Measurements from ENCODE around the gene RAB9A. TPM values are rescaled to one million over a fixed set of nuclear protein-coding genes. Genes with fewer than 3 reads are reported as not detected.

The RAB9A gene
- total and polyA plus RNA-seq, 4 donors: 21.2 to 38.4 (median 22.8) TPM

DNA sequence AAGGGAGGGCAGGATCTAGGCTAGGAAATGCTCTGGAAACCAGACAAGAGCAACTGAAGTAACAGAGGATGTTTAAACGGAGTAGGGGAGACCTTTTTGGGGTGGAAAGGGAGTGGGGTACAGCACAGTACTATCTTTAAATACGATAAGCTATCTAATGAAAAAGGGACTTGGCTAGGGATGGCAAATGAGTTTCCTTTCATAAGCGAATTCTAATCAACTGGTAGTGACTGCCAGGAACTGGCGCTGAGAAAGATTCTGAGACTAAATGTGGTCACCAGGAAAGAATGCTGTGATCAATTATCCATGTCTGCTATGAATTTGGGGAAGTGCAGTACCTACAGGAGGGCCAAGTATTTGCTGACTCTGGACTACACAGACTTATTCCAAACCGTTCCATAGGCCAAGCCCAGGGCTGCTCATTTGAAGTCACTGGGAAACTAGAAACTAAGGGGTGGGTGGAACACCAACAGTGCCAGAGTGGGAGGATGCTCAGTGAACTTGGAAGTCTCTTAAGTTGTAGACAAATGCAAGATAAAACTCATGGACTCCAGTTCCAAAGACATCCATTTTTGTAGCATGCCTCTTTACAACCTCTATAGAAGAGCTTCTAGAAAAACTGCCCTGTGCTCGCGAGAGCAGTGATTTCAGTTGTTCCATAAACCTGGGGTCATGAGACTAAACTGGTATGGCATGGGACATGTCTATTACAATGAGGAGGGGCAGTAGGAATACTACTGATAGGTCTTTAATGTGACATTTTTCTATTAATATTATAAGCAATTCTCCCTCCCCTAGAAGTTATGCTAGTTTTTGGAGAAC, 43.5 kb downstream of the RAB9A start:
- peaks cover 0 to 7% (median 0%) of the 10 kb centered on the region in 5 donors for H3K4me1 ChIP-seq (ENCODE audit: control insufficient read depth in 5 of 5, insufficient read depth in 5 of 5, low read length in 5 of 5)
- H3K9ac ChIP-seq (ENCODE audit: insufficient read depth in 1 of 2, low read length in 2 of 2): peak overlapping the region in 1 of 2 donors; percentile 8
- no peak overlapping the region for H3K4me3 ChIP-seq
- H3K36me3 ChIP-seq (ENCODE audit: control insufficient read depth in 4 of 4, insufficient read depth in 4 of 4, low read length in 4 of 4): peaks cover 0 to 3% (median 0%) of the 10 kb centered on the region in 4 donors
- H3K9me3 ChIP-seq (ENCODE audit: control insufficient read depth in 4 of 4, insufficient read depth in 3 of 4, low read length in 3 of 4): no peaks in the 10 kb centered on the region
- ATAC-seq (ENCODE audit: insufficient read depth, low FRiP score): no peak
- peaks cover 0 to 12% (median 3%) of the 10 kb centered on the region in 3 donors for H3K27me3 ChIP-seq (ENCODE audit: control insufficient read depth in 3 of 3, insufficient read depth in 3 of 3, low read length in 2 of 3)
- DNase-seq: no peak
- WGBS, 2 donors: 75 to 84% methylated on average over 7 of the region's 7 CpGs
- TF ChIP-seq, protein P1, sequence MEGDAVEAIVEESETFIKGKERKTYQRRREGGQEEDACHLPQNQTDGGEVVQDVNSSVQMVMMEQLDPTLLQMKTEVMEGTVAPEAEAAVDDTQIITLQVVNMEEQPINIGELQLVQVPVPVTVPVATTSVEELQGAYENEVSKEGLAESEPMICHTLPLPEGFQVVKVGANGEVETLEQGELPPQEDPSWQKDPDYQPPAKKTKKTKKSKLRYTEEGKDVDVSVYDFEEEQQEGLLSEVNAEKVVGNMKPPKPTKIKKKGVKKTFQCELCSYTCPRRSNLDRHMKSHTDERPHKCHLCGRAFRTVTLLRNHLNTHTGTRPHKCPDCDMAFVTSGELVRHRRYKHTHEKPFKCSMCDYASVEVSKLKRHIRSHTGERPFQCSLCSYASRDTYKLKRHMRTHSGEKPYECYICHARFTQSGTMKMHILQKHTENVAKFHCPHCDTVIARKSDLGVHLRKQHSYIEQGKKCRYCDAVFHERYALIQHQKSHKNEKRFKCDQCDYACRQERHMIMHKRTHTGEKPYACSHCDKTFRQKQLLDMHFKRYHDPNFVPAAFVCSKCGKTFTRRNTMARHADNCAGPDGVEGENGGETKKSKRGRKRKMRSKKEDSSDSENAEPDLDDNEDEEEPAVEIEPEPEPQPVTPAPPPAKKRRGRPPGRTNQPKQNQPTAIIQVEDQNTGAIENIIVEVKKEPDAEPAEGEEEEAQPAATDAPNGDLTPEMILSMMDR (IDR thresholded peaks at IDR 0.05; ENCODE audit: control extremely low read depth, extremely low read depth): no peak
- H3K27ac ChIP-seq (ENCODE audit: low read depth in 1 of 2, low read length in 1 of 2): no peak overlapping the region

DNA sequence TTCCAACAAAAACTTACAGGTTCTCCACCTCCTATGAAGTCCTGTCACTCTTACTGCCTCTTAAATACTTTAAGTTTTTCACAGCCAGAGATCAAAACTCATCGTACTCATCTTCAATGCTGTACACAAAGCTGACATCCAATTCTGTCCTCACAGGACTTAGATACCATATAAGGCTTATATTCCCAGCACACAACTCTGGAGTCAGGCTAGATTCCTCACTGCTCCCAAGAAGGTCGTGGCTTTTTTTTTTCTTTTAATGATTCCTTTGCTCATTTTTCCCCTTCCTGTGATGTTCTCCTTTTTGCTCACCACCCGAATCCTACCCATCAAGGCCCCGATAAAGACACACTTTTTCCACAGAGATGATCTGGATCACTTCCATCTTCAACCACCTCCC, 44.6 kb downstream of the RAB9A start:
- peak in 1 of 3 donors; percentile 14 for DNase-seq
- H3K27ac ChIP-seq (ENCODE audit: low read depth in 1 of 2, low read length in 1 of 2): peak overlapping the region in 1 of 2 donors; percentile 93
- peaks cover 0 to 7% (median 0%) of the 10 kb centered on the region in 5 donors for H3K4me1 ChIP-seq (ENCODE audit: control insufficient read depth in 5 of 5, insufficient read depth in 5 of 5, low read length in 5 of 5)

DNA sequence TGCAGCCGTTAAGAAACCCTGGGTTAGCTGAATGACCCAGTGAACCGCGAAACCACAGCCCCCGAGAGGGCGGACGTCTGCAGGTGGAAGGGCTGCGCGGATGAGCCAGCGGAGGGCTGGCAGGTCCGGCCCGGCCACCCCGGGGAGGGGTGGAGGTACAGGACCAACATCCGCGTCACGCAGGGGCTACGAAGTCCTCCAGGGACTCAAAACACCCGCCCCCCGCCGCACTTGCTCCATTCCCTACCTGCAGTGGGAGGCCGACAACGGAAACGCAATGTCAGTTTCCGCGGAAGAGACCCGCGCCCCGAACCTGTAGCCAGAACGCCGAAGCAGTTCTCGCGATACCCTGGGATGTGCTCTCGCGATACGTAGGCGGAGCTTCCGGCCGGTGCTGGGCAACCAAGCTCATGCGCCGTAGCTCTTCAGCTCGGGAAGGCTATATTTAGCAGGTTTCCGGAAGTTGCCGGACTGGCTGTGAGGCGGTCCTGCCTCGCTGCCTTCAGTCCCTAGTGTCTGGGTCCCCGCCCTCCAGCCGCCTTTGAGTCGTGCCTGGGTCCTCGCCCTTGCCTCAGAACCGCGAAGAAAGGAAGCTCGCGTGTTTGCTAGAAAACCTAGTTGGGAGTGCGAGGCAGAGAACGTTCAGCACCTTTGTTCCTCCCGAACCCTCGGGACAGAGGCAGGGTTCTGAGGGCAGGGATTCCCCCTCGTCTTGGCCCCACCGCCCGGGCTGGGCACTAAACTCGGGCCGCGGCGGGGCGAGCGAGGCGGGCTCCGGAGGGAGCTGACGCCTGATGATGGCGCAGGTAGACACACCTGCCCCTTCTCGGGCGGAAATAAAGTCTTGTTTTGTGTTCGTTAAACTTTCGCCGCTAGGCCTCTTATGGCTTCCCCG, 45.6 kb downstream of the RAB9A start, which contains the start of the genes OFD1 and TRAPPC2:
TSS of gene OFD1 (plus strand) at position 471 of the 895 bp plus-strand sequence. CDS start at position 795, 324 bp downstream.
TSS of gene TRAPPC2 (minus strand) at position 343 of the 895 bp plus-strand sequence. CDS start 14,657 bp downstream, outside the sequence.
- DNase-seq: peak; percentile 93 to 98 (median 95)
- peaks cover 0 to 7% (median 0%) of the 10 kb centered on the region in 5 donors for H3K4me1 ChIP-seq (ENCODE audit: control insufficient read depth in 5 of 5, insufficient read depth in 5 of 5, low read length in 5 of 5)
- H3K27me3 ChIP-seq (ENCODE audit: control insufficient read depth in 3 of 3, insufficient read depth in 3 of 3, low read length in 2 of 3): peaks cover 0 to 12% (median 3%) of the 10 kb centered on the region in 3 donors
- ATAC-seq (ENCODE audit: insufficient read depth, low FRiP score): peak; percentile 98
- H3K9me3 ChIP-seq (ENCODE audit: control insufficient read depth in 4 of 4, insufficient read depth in 3 of 4, low read length in 3 of 4): no peaks in the 10 kb centered on the region
- peak within 1 kb of the TSS; percentile 86 to 99 for H3K9ac ChIP-seq (ENCODE audit: insufficient read depth in 1 of 2, low read length in 2 of 2)
- TF ChIP-seq, protein P1 (IDR thresholded peaks at IDR 0.05; ENCODE audit: control extremely low read depth, extremely low read depth): no peak
- H3K4me3 ChIP-seq: peak within 1 kb of the TSS; percentile 63
- H3K36me3 ChIP-seq (ENCODE audit: control insufficient read depth in 4 of 4, insufficient read depth in 4 of 4, low read length in 4 of 4): peaks cover 0 to 3% (median under 1%) of the 10 kb centered on the region in 4 donors
- H3K27ac ChIP-seq (ENCODE audit: low read depth in 1 of 2, low read length in 1 of 2): peak within 1 kb of the TSS; percentile 80 to 96
- WGBS, 2 donors: 1 to 2% methylated on average over 47 to 75 of the region's 75 CpGs

More for the DNA sequence above, 44.6 kb downstream of the RAB9A start:
- no peak overlapping the region for H3K4me3 ChIP-seq
- H3K36me3 ChIP-seq (ENCODE audit: control insufficient read depth in 4 of 4, insufficient read depth in 4 of 4, low read length in 4 of 4): peaks cover 0 to 3% (median 0%) of the 10 kb centered on the region in 4 donors
- peaks cover 0 to 12% (median 3%) of the 10 kb centered on the region in 3 donors for H3K27me3 ChIP-seq (ENCODE audit: control insufficient read depth in 3 of 3, insufficient read depth in 3 of 3, low read length in 2 of 3)
- TF ChIP-seq, protein P1 (IDR thresholded peaks at IDR 0.05; ENCODE audit: control extremely low read depth, extremely low read depth): no peak
- no peaks in the 10 kb centered on the region for H3K9me3 ChIP-seq (ENCODE audit: control insufficient read depth in 4 of 4, insufficient read depth in 3 of 4, low read length in 3 of 4)
- peak overlapping the region; percentile 86 to 92 for H3K9ac ChIP-seq (ENCODE audit: insufficient read depth in 1 of 2, low read length in 2 of 2)
- 24 to 45% methylated on average over 4 of the region's 4 CpGs for WGBS, 2 donors
- no peak for ATAC-seq (ENCODE audit: insufficient read depth, low FRiP score)
